ENCODE results near the gene REXO4.
"Not testable (repeated sequence)": the region's sequence is repeated elsewhere in the genome, so short reads cannot be mapped to it uniquely, and the experiment has no call there.

- not testable (repeated sequence) for TF ChIP-seq CTCF, EP300 (IDR thresholded peaks at IDR 0.05)
These were observed 34.1 kb upstream of the REXO4 start for GRCh38 chr9:133451865-133452264.

Data from sigmoid colon (tissue), 4 donors.